ENCODE results near the gene PCDHA2.
"Not testable (repeated sequence)": the region's sequence is repeated elsewhere in the genome, so short reads cannot be mapped to it uniquely, and the experiment has no call there.

PCDHA2 gene

GRCh38 chr5:140794595-140795258, at the start of gene PCDHA2:
Gene PCDHA2, plus strand, starts transcription at chr5:140794852.
- peaks cover 11% of the 10 kb centered on the region for H3K36me3 Mint-ChIP-seq (ENCODE audit: low read depth)
- no peak within 1 kb of the TSS for H3K4me3 Mint-ChIP-seq
- H3K9me3 Mint-ChIP-seq, result peaks cover 37% of the 10 kb centered on the region
- no peak within 1 kb of the TSS for H3K27ac Mint-ChIP-seq
- peaks cover 44% of the 10 kb centered on the region for H3K27me3 Mint-ChIP-seq
- H3K4me1 Mint-ChIP-seq (ENCODE audit: low read depth), result no peaks in the 10 kb centered on the region

- Mint-ChIP-seq H3K36me3 (ENCODE audit: low read depth) (peaks cover 11% of the 10 kb centered on the region), H3K4me1 (ENCODE audit: low read depth) (no peaks in the 10 kb centered on the region), H3K27ac (no peak overlapping the region), H3K4me3 (no peak overlapping the region), H3K9me3 (peaks cover 60% of the 10 kb centered on the region), H3K27me3 (peaks cover 11% of the 10 kb centered on the region)
These were observed 41.1 kb upstream of the PCDHA2 start for GRCh38 chr5:140753561-140753960.

- Mint-ChIP-seq H3K27ac (no peak overlapping the region), H3K4me3 (no peak overlapping the region), H3K27me3 (no peaks in the 10 kb centered on the region), H3K36me3 (ENCODE audit: low read depth) (peaks cover 24% of the 10 kb centered on the region), H3K9me3 (peaks cover 50% of the 10 kb centered on the region), H3K4me1 (ENCODE audit: low read depth) (no peaks in the 10 kb centered on the region)
These were observed 30.3 kb upstream of the PCDHA2 start for GRCh38 chr5:140764177-140764973.

GRCh38 chr5:140767444-140767843, 27.2 kb upstream of the PCDHA2 start:
- Mint-ChIP-seq H3K4me1 (ENCODE audit: low read depth) (no peaks in the 10 kb centered on the region), H3K4me3 (no peak overlapping the region), H3K9me3 (peaks cover 64% of the 10 kb centered on the region), H3K36me3 (ENCODE audit: low read depth) (peaks cover 12% of the 10 kb centered on the region), H3K27me3 (no peaks in the 10 kb centered on the region), H3K27ac (no peak overlapping the region)

GRCh38 chr5:140780512-140780911, 14.1 kb upstream of the PCDHA2 start:
- H3K27me3 Mint-ChIP-seq, result peaks cover 13% of the 10 kb centered on the region
- H3K4me3 Mint-ChIP-seq, result no peak overlapping the region
- peaks cover 70% of the 10 kb centered on the region for H3K9me3 Mint-ChIP-seq
- peaks cover 3% of the 10 kb centered on the region for H3K36me3 Mint-ChIP-seq (ENCODE audit: low read depth)
- H3K4me1 Mint-ChIP-seq (ENCODE audit: low read depth), result no peaks in the 10 kb centered on the region
- H3K27ac Mint-ChIP-seq, result no peak overlapping the region

- Mint-ChIP-seq H3K4me3 (no peak within 1 kb of the TSS), H3K4me1 (ENCODE audit: low read depth) (no peaks in the 10 kb centered on the region), H3K27ac (no peak within 1 kb of the TSS), H3K36me3 (ENCODE audit: low read depth) (peaks cover 14% of the 10 kb centered on the region), H3K9me3 (peaks cover 51% of the 10 kb centered on the region), H3K27me3 (peaks cover 36% of the 10 kb centered on the region)
These were observed 8.6 kb upstream of the PCDHA2 start, which contains the start of gene PCDHA1 for GRCh38 chr5:140785905-140786686. Gene PCDHA1, plus strand, starts transcription at chr5:140786140.

GRCh38 chr5:140787422-140787821, 7.2 kb upstream of the PCDHA2 start:
- peaks cover 44% of the 10 kb centered on the region for H3K27me3 Mint-ChIP-seq
- H3K4me3 Mint-ChIP-seq; H3K27ac Mint-ChIP-seq; H3K4me1 Mint-ChIP-seq (ENCODE audit: low read depth): not testable (repeated sequence)
- H3K9me3 Mint-ChIP-seq, result peaks cover 52% of the 10 kb centered on the region
- peaks cover 14% of the 10 kb centered on the region for H3K36me3 Mint-ChIP-seq (ENCODE audit: low read depth)

GRCh38 chr5:140787849-140788504, 6.7 kb upstream of the PCDHA2 start:
- H3K27me3 Mint-ChIP-seq, result peaks cover 48% of the 10 kb centered on the region
- not testable (repeated sequence) for H3K27ac Mint-ChIP-seq, H3K4me3 Mint-ChIP-seq

GRCh38 chr5:140791089-140791488, 3.6 kb upstream of the PCDHA2 start:
- H3K9me3 Mint-ChIP-seq, result peaks cover 49% of the 10 kb centered on the region
- H3K4me3 Mint-ChIP-seq, result no peak overlapping the region

More at GRCh38 chr5:140787849-140788504, 6.7 kb upstream of the PCDHA2 start:
- peaks cover 18% of the 10 kb centered on the region for H3K36me3 Mint-ChIP-seq (ENCODE audit: low read depth)
- H3K4me1 Mint-ChIP-seq (ENCODE audit: low read depth), result not testable (repeated sequence)
- peaks cover 49% of the 10 kb centered on the region for H3K9me3 Mint-ChIP-seq

GRCh38 chr5:140795259-140795641, 598 bp downstream of the PCDHA2 start:
- peaks cover 48% of the 10 kb centered on the region for H3K27me3 Mint-ChIP-seq
- H3K9me3 Mint-ChIP-seq, result peaks cover 39% of the 10 kb centered on the region
- H3K4me3 Mint-ChIP-seq, result no peak overlapping the region
- peaks cover 15% of the 10 kb centered on the region for H3K36me3 Mint-ChIP-seq (ENCODE audit: low read depth)
- H3K4me1 Mint-ChIP-seq (ENCODE audit: low read depth), result no peaks in the 10 kb centered on the region
- no peak overlapping the region for H3K27ac Mint-ChIP-seq

More at GRCh38 chr5:140791089-140791488, 3.6 kb upstream of the PCDHA2 start:
- Mint-ChIP-seq H3K27me3 (peaks cover 54% of the 10 kb centered on the region), H3K4me1 (ENCODE audit: low read depth) (no peaks in the 10 kb centered on the region), H3K27ac (no peak overlapping the region), H3K36me3 (ENCODE audit: low read depth) (peaks cover 21% of the 10 kb centered on the region)

GRCh38 chr5:140796072-140796717, 1.5 kb downstream of the PCDHA2 start:
- H3K4me3 Mint-ChIP-seq; H3K4me1 Mint-ChIP-seq (ENCODE audit: low read depth); H3K27ac Mint-ChIP-seq: not testable (repeated sequence)
- Mint-ChIP-seq H3K9me3 (peaks cover 36% of the 10 kb centered on the region), H3K27me3 (peaks cover 53% of the 10 kb centered on the region), H3K36me3 (ENCODE audit: low read depth) (peaks cover 18% of the 10 kb centered on the region)

- peaks cover 36% of the 10 kb centered on the region for H3K9me3 Mint-ChIP-seq
- H3K4me1 Mint-ChIP-seq (ENCODE audit: low read depth), result no peaks in the 10 kb centered on the region
- peaks cover 51% of the 10 kb centered on the region for H3K27me3 Mint-ChIP-seq
- peaks cover 21% of the 10 kb centered on the region for H3K36me3 Mint-ChIP-seq (ENCODE audit: low read depth)
- H3K27ac Mint-ChIP-seq, result no peak overlapping the region
- H3K4me3 Mint-ChIP-seq, result no peak overlapping the region
These were observed 2.1 kb downstream of the PCDHA2 start for GRCh38 chr5:140796718-140797095.

GRCh38 chr5:140800816-140801493, 6.3 kb downstream of the PCDHA2 start, which contains the start of gene PCDHA3:
Gene PCDHA3, plus strand, starts transcription at chr5:140801057.
- H3K9me3 Mint-ChIP-seq, result peaks cover 32% of the 10 kb centered on the region
- no peak within 1 kb of the TSS for H3K4me3 Mint-ChIP-seq
- H3K27ac Mint-ChIP-seq, result no peak within 1 kb of the TSS

GRCh38 chr5:140801494-140801841, 6.8 kb downstream of the PCDHA2 start:
- Mint-ChIP-seq H3K27ac (no peak overlapping the region), H3K4me1 (ENCODE audit: low read depth) (no peaks in the 10 kb centered on the region), H3K36me3 (ENCODE audit: low read depth) (peaks cover 16% of the 10 kb centered on the region), H3K9me3 (peaks cover 32% of the 10 kb centered on the region), H3K4me3 (no peak overlapping the region), H3K27me3 (peaks cover 52% of the 10 kb centered on the region)

More at GRCh38 chr5:140800816-140801493, 6.3 kb downstream of the PCDHA2 start, which contains the start of gene PCDHA3:
- peaks cover 16% of the 10 kb centered on the region for H3K36me3 Mint-ChIP-seq (ENCODE audit: low read depth)
- peaks cover 47% of the 10 kb centered on the region for H3K27me3 Mint-ChIP-seq
- no peaks in the 10 kb centered on the region for H3K4me1 Mint-ChIP-seq (ENCODE audit: low read depth)

Measured in stimulated activated naive CD8-positive, alpha-beta T cell treated with anti-CD3 and anti-CD28 coated beads, Interleukin-15, Interleukin-2, amounts not matched to agents 100 ng/mL and 50 ng/mL, for 24 hours (primary cell).